K562 (cell line): ENCODE measurements around the gene CLDND1. TPM values are rescaled to one million over a fixed set of nuclear protein-coding genes. Genes with fewer than 3 reads are reported as not detected.

Experiments used
- AFF1 ChIP-seq, 2 experiments: fragments of 450-650 bp; IDR thresholded peaks; 2 replicates each; pipeline ENCODE4 v1.6.1; 2018; ENCODE audit warnings: mild to moderate bottlenecking in 2 of 2, low read depth in 1 of 2; ENCODE audit not compliant: partially characterized antibody in 2 of 2
- CCNT2 ChIP-seq: IDR thresholded peaks from 2 replicates; pipeline ENCODE4 v1.6.1; 2011; ENCODE audit warnings: borderline replicate concordance, low read depth, mild to moderate bottlenecking, moderate library complexity, mixed read lengths, low read length; ENCODE audit not compliant: insufficient read length; ENCODE audit errors: extremely low read depth
- E4F1 ChIP-seq: fragments of 250-450 bp; sonication (Bioruptor Pico); IDR thresholded peaks from 2 replicates; pipeline ENCODE4 v1.5.0; 2021; ENCODE audit warnings: mild to moderate bottlenecking, borderline replicate concordance
- NBN ChIP-seq: fragments of 450-650 bp; IDR thresholded peaks from 2 replicates; pipeline ENCODE4 v1.6.1; 2016; ENCODE audit warnings: low read depth, mild to moderate bottlenecking
- PKNOX1 ChIP-seq: fragments of 450-650 bp; IDR thresholded peaks from 2 replicates; pipeline ENCODE4 v1.6.1; 2016
- ZBTB43 ChIP-seq: sonication (generic); formaldehyde crosslinking; IDR thresholded peaks from 2 replicates; pipeline ENCODE4 v1.8.0; 2023; ENCODE audit warnings: mild to moderate bottlenecking, missing genetic modification reagents
- polyA plus RNA-seq, 8 experiments: library from polyadenylated mRNA; depleted of rRNA in 4 of 8; stranded (reverse) in 5 of 8; unstranded in 3 of 8; fragments of >200 nt; fragmentation: Nextera tagmentation in 2 of 8; fragmentation: Illumina TruSeq in 1 of 8; extraction: Ambion mirVana in 2 of 8; extraction: Trizol in 1 of 8; gene quantifications; 2 replicates each; pipeline versions ENCODE4 v1.2.1 to v1.2.3, GENCODE V29; 2011 to 2014; ENCODE audit warnings: inconsistent platforms in 1 of 8, missing spikeins in 1 of 8
- total RNA-seq, 7 experiments: library from RNA; depleted of rRNA in 6 of 7; stranded (reverse); fragments of >200 nt in 6 of 7; fragmentation: Illumina TruSeq in 2 of 7; extraction: Trizol in 2 of 7; gene quantifications; 2 replicates each; pipeline versions ENCODE4 v1.2.1 to v1.2.3, GENCODE V29; 2011 to 2021; ENCODE audit warnings: low replicate concordance in 1 of 7
- TF ChIP-seq, protein P1 (sequence below), 2 experiments: fragments of 450-650 bp; IDR thresholded peaks; 2 replicates each; pipeline ENCODE4 v1.6.1; 2016; ENCODE audit warnings: mild to moderate bottlenecking in 2 of 2, borderline replicate concordance in 1 of 2, low read depth in 1 of 2, moderate library complexity in 1 of 2

CLDND1 gene
- total and polyA plus RNA-seq, 9 of the 15 experiments (the other 6 are each of a cell fraction or from before 2014, with no cell fraction given) = 29.2 to 141 (median 60.7) TPM

DNA sequence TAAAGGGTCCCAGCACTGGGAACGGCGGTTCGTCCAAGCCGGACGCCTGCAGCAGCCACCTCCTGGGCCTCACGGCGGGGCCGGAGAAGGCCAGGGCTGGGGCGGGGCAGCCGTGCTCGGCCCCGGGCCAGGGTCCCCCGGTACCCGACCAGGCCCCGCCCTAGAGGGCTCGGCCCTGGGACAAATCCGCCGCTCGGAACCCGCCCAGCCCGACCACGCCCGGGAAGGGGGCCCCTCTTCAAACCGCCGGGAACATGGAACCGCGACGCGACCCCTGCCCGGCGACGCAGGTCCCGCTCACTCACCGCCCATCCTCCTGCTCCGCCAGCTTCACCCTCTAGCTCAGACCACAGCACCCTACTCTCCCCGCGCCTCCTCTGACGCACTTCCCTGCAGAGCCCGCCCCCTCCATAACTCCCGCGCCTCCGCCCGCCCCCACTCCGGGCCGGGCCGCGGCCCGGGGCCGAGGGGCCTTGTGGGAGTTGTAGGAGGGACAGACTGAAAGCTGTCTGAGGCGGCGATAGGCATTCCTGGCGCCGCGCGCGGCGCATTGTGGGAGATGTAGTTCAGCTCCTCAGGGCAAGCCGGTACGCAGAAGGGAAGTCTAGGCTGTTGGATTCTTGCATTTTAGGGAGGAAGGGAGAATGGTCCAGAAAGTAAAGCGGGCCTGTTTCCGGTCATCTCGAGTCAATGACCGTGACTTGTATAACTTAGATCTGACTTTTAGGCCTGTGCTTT is at the start of gene CLDND1 (continued):
- TF ChIP-seq, protein P1, sequence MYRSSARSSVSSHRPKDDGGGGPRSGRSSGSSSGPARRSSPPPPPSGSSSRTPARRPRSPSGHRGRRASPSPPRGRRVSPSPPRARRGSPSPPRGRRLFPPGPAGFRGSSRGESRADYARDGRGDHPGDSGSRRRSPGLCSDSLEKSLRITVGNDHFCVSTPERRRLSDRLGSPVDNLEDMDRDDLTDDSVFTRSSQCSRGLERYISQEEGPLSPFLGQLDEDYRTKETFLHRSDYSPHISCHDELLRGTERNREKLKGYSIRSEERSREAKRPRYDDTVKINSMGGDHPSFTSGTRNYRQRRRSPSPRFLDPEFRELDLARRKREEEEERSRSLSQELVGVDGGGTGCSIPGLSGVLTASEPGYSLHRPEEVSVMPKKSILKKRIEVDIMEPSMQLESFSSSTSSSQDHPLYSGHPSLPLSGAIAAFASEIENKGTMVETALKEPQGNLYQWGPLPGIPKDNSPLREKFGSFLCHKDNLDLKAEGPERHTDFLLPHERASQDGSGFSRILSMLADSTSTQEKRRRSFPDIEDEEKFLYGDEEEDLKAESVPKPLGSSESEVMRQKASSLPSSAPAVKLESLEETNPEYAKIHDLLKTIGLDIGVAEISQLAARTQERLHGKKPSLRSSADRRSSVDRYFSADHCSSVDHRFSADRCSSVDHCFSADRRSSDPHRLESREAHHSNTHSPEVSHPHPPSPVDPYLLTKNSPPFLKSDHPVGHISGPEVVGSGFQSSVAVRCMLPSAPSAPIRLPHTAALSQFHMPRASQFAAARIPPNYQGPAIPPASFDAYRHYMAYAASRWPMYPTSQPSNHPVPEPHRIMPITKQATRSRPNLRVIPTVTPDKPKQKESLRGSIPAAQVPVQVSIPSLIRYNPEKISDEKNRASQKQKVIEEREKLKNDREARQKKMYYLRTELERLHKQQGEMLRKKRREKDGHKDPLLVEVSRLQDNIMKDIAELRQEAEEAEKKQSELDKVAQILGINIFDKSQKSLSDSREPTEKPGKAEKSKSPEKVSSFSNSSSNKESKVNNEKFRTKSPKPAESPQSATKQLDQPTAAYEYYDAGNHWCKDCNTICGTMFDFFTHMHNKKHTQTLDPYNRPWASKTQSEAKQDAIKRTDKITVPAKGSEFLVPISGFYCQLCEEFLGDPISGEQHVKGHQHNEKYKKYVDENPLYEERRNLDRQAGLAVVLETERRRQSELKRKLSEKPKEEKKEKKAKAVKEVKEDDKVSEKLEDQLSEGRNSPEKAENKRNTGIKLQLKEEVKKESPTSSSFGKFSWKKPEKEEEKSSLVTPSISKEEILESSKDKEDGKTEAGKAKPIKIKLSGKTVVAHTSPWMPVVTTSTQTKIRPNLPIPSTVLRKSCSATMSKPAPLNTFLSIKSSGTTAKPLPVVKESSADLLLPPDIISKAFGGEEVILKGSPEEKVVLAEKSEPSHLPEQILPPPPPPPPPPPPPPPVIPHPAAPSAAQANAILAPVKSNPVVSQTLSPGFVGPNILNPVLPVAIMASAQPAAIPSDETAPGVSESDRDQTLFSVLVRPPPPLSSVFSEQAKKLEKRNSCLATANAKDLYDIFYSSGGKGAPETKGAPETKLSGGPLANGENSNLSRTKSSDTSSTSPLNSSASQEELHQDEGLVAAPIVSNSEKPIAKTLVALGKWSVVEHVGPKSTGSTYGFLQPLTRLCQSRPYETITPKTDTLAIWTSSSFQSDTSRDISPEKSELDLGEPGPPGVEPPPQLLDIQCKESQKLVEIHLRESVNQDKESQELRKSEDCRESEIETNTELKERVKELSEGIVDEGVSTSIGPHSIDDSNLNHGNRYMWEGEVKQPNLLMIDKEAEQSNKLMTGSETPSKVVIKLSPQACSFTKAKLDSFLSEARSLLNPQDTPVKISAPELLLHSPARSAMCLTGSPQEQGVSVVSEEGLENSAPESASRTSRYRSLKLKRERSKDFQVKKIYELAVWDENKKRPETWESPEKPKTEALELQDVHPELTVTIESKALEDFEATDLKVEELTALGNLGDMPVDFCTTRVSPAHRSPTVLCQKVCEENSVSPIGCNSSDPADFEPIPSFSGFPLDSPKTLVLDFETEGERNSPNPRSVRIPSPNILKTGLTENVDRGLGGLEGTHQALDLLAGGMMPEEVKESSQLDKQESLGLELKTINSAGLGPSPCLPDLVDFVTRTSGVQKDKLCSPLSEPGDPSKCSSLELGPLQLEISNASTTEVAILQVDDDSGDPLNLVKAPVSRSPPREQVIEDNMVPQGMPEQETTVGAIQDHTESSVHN (IDR thresholded peaks at IDR 0.05; ENCODE audit: borderline replicate concordance in 1 of 2, low read depth in 1 of 2) = no peak
- TF ChIP-seq ZBTB43 (CRISPR knock-in tag) = no peak
- TF ChIP-seq AFF1 (IDR thresholded peaks at IDR 0.05; ENCODE audit: low read depth in 1 of 2, partially characterized antibody in 2 of 2) = peak in 1 of 2 experiments; percentile 93
- no peak for TF ChIP-seq E4F1 (CRISPR knock-in tag)
- TF ChIP-seq PKNOX1 = peak; percentile 49
- TF ChIP-seq CCNT2 = peak; percentile 44
- peak; percentile 17; the same call in 1 of the 2 replicates for TF ChIP-seq NBN
